Transverse colon (tissue), 4 donors: ENCODE results near the gene VEGFB. TPM values are rescaled to one million over a fixed set of nuclear protein-coding genes. Genes with fewer than 3 reads are reported as not detected.

Experiments
- DNase-seq: peaks from one replicate; pipeline ENCODE4 v3.0.0-alpha.2; 2019
- H3K27ac ChIP-seq, 4 donors: fragments of 200-600 bp; sonication (generic); 2 replicates each; pipeline ENCODE4 v1.5.1; 2016 to 2018; ENCODE audit warnings: inconsistent platforms in 4 of 4
- H3K27me3 ChIP-seq: fragments of 200-600 bp; sonication (generic); 2 replicates; pipeline ENCODE4 v1.5.1; 2017; ENCODE audit warnings: inconsistent platforms
- H3K36me3 ChIP-seq, 4 donors: fragments of 200-600 bp; sonication (generic); 2 replicates each; pipeline ENCODE4 v1.5.1; 2017 to 2019; ENCODE audit warnings: inconsistent platforms in 4 of 4
- H3K4me1 ChIP-seq, 4 donors: fragments of 200-600 bp; sonication (generic); 2 replicates each; pipeline ENCODE4 v1.5.1; 2017 to 2020; ENCODE audit warnings: inconsistent platforms in 4 of 4
- H3K4me3 ChIP-seq, 4 donors: fragments of 200-600 bp; sonication (generic); 1 replicate in 1 of 4; 2 replicates in 3 of 4; pipeline versions ENCODE4 v1.5.1 to v1.6.1; 2017 to 2019; ENCODE audit warnings: inconsistent platforms in 4 of 4
- H3K9me3 ChIP-seq, 2 donors: fragments of 200-600 bp; sonication (generic); 2 replicates each; pipeline ENCODE4 v1.5.1; 2017 to 2019; ENCODE audit warnings: inconsistent platforms in 2 of 2
- EP300 ChIP-seq: sonication (generic); formaldehyde crosslinking; IDR thresholded peaks from one replicate; pipeline ENCODE4 v1.6.1; 2017; ENCODE audit warnings: antibody characterized with exemption, low read depth
- POLR2A ChIP-seq: fragments of 450-650 bp; IDR thresholded peaks from one replicate; pipeline ENCODE4 v1.6.1; 2016; ENCODE audit warnings: antibody characterized with exemption, mild to moderate bottlenecking, moderate library complexity
- POLR2AphosphoS5 ChIP-seq, 3 donors: sonication (generic); formaldehyde crosslinking; IDR thresholded peaks; one replicate each; pipeline ENCODE4 v1.6.1; 2016; ENCODE audit warnings: antibody characterized with exemption in 3 of 3
- WGBS, 2 donors: methylation state at CpG; one replicate each; pipeline ENCODE4 v1.1.5; 2018; ENCODE audit warnings: low coverage in 1 of 2; 5-methylcytosine and 5-hydroxymethylcytosine counted together
- in situ Hi-C, 4 donors: fragments of 200-750 bp; cut with MboI; loops; one replicate each; pipeline versions ENCODE4 v1.15.0 to v1.15.1; 2017; ENCODE audit warnings: low sequenced_read_pairs in 3 of 4, low pct_ligation_motif_present in 1 of 4, low pct_unique_long_range_greater_than_20kb in 1 of 4
- intact Hi-C: fragments of 100-400 bp; cut with DNase I; formaldehyde crosslinking; loops from one replicate; pipeline ENCODE4 v1.15.1; 2023; ENCODE audit warnings: low total_unique reads
- total RNA-seq, 4 donors: library from RNA; depleted of rRNA; stranded (reverse); fragments of >200 nt; gene quantifications; one replicate each; pipeline ENCODE4 v1.1.0, GENCODE V29; 2016
- TF ChIP-seq, protein P1 (sequence below), 5 experiments: fragments of 200-600 bp in 3 of 5; fragments of 450-650 bp in 2 of 5; sonication (generic) in 3 of 5; IDR thresholded peaks; 1 replicate in 2 of 5; 2 replicates in 3 of 5; pipeline ENCODE4 v1.5.1; 2016 to 2017; ENCODE audit warnings: antibody characterized with exemption in 5 of 5, inconsistent platforms in 3 of 5, mild to moderate bottlenecking in 2 of 5, moderate library complexity in 1 of 5

VEGFB gene
- total RNA-seq, 4 donors from 2014 or later: 34.0 to 84.9 (median 36.8) TPM

DNA sequence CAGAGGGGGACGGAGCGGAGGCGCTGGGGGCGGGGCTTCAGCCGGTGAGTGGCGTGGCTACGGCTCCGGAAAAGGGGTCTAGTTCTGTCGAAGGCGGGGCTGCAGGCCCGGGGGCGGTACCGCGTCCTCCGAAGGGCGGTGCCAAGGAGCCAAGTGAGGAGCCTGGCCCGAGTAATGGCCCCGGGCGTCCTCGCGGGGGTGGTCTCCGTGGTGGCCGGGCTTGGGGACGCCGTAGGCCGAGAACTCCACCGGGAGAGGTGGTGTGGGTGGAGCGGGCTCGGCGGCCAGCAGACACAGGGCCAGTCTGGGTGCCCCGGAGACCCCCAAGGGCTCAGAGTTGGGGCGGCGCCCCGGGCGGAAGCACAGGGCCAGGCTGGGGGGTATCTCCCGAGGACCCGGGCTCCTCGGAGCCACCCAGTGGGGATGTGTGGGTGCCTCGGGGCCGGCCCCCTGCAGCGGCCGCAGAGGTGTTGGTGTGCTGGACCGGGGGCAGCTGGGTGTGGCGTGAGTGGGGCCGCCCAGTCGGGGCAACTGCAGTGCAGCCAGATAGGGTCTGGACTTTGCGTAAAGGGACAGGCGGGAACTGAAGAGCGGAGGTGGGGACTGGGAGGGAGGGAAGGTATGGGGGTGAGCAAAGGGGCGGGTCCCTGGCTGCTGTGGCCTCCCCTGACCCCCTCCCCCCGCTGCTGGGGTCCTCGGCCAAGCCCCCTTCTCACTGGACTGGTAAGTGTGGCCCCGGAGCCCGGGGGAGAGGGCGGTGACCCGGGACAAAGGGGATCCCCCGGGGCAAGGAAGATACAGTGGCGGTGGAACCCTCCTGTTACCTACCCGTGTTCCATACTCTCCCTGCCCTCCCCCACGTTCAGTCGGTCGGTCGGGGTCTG is 7.3 kb downstream of the VEGFB start:
- Histone ChIP-seq H3K4me1 (peaks cover 33 to 72% (median 59%) of the 10 kb centered on the region in 4 donors), H3K27ac (peak overlapping the region; percentile 96 to 100 (median 98)), H3K9me3 (no peaks in the 10 kb centered on the region), H3K27me3 (no peaks in the 10 kb centered on the region), H3K36me3 (no peaks in the 10 kb centered on the region), H3K4me3 (peak overlapping the region; percentile 65 to 96 (median 82))
- intact Hi-C loops: no loop called here
- peak; percentile 93 to 96 (median 94) for TF ChIP-seq POLR2AphosphoS5 (IDR thresholded peaks at IDR 0.05)
- TF ChIP-seq POLR2A: peak; percentile 89
- TF ChIP-seq, protein P1, sequence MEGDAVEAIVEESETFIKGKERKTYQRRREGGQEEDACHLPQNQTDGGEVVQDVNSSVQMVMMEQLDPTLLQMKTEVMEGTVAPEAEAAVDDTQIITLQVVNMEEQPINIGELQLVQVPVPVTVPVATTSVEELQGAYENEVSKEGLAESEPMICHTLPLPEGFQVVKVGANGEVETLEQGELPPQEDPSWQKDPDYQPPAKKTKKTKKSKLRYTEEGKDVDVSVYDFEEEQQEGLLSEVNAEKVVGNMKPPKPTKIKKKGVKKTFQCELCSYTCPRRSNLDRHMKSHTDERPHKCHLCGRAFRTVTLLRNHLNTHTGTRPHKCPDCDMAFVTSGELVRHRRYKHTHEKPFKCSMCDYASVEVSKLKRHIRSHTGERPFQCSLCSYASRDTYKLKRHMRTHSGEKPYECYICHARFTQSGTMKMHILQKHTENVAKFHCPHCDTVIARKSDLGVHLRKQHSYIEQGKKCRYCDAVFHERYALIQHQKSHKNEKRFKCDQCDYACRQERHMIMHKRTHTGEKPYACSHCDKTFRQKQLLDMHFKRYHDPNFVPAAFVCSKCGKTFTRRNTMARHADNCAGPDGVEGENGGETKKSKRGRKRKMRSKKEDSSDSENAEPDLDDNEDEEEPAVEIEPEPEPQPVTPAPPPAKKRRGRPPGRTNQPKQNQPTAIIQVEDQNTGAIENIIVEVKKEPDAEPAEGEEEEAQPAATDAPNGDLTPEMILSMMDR (IDR thresholded peaks at IDR 0.05): peak in 2 of 5 experiments; percentile 3 to 24
- TF ChIP-seq EP300: no peak
- in situ Hi-C loops: no loop called here
- peak; percentile 72 for DNase-seq
- 0% methylated on average over 61 of the region's 63 CpGs; no CpG with 5 or more reads in 1 of the 2 donors for WGBS, 2 donors

DNA sequence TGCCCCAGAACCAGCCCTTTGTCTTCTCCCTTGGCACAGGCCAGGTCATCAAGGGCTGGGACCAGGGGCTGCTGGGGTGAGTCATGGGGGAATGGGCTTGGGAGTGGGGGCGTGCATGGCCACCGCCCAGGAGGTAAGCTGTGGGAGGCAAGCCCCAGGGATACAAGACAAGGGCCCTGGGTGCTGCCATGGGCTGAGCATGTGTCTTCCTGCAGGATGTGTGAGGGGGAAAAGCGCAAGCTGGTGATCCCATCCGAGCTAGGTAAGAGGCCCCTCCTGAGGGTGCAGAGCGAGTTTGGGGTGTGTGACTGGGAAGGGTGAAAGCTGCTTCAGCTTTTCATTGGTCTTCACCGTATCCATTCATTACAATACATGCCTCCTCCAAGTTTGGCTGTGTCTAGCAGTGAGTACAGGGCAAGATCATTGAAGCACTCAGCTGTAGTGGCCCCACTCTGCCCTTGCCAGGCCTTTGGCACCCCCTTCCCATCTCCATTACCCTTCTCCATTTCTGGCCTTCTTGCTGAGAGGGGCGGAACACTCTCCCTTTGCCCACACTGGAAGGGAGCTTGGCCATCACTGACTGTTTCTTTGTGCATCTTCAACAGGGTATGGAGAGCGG is 9.0 kb downstream of the VEGFB start:
- in situ Hi-C loops: no loop called here

DNA sequence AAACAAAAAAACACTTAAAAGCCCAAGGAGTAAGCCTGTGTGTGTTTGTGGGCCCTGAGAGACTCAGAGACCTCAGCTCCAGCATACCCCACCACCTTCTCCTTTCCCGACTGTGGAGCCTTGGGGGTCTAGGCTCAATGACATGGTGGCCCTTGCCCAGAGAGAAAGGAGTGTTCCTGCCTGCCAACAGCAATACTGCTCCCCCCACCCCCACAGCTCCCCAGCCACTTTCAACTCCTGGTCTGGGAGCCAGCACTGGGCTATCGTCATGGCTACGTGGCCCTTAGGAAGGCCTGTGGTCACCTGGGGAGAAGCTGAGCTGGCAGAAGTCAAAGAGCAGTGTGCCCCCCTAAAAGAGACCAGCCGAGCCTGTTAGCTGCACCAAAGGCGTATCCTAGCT is 9.7 kb downstream of the VEGFB start:
- TF ChIP-seq POLR2AphosphoS5 (IDR thresholded peaks at IDR 0.05) (no peak), EP300 (no peak), POLR2A (no peak)
- TF ChIP-seq, protein P1 (IDR thresholded peaks at IDR 0.05): no peak
- no peaks in the 10 kb centered on the region for H3K27me3 ChIP-seq
- no peak overlapping the region for H3K4me3 ChIP-seq
- WGBS, 2 donors: 46% methylated on average over 5 of the region's 5 CpGs; no CpG with 5 or more reads in 1 of the 2 donors
- intact Hi-C loops: no loop called here
- H3K27ac ChIP-seq: peak overlapping the region in 3 of 4 donors; percentile 96 to 99 (median 98)
- H3K4me1 ChIP-seq: peaks cover 26 to 55% (median 45%) of the 10 kb centered on the region in 4 donors
- H3K9me3 ChIP-seq: no peaks in the 10 kb centered on the region
- H3K36me3 ChIP-seq: no peaks in the 10 kb centered on the region
- in situ Hi-C loops: no loop called here
- no peak for DNase-seq

More for the DNA sequence above, 9.0 kb downstream of the VEGFB start:
- Histone ChIP-seq H3K4me3 (peak overlapping the region in 1 of 4 donors; percentile 83), H3K9me3 (no peaks in the 10 kb centered on the region), H3K4me1 (peaks cover 27 to 62% (median 50%) of the 10 kb centered on the region in 4 donors), H3K27me3 (no peaks in the 10 kb centered on the region), H3K36me3 (no peaks in the 10 kb centered on the region), H3K27ac (peak overlapping the region; percentile 96 to 100 (median 98))
- 74% methylated on average over 8 of the region's 8 CpGs; no CpG with 5 or more reads in 1 of the 2 donors for WGBS, 2 donors
- TF ChIP-seq POLR2A (no peak), POLR2AphosphoS5 (IDR thresholded peaks at IDR 0.05) (no peak), EP300 (no peak)
- TF ChIP-seq, protein P1 (IDR thresholded peaks at IDR 0.05): no peak
- DNase-seq: no peak
- intact Hi-C loops: no loop called here

DNA sequence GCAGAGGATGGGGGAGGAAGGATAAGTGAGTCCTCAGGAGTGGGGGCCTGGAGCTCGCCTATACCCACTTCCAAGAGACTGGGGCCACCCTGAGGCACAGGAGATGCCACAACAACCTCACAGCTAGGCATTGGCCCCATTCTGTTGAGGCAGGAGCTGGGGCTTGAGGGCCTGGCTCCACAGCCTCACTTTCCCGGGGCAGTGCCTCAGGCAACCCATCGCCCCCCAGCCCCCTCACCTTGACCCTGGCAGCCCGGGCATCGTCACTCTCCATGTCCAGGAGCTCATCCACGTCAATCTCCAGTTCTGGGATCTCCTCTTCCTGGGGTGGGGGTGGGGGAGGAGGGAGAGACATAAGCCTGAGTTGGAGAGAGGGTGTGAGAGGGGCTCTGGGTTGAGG is 10.6 kb downstream of the VEGFB start:
- H3K4me1 ChIP-seq: peaks cover 24 to 46% (median 39%) of the 10 kb centered on the region in 4 donors
- no peaks in the 10 kb centered on the region for H3K9me3 ChIP-seq
- intact Hi-C loops: no loop called here
- H3K36me3 ChIP-seq: no peaks in the 10 kb centered on the region
- DNase-seq: peak; percentile 19
- in situ Hi-C loops: no loop called here
- H3K27ac ChIP-seq: peak overlapping the region; percentile 90 to 99 (median 94)
- WGBS, 2 donors: 39% methylated on average over 6 of the region's 6 CpGs; no CpG with 5 or more reads in 1 of the 2 donors
- TF ChIP-seq EP300: no peak
- TF ChIP-seq POLR2AphosphoS5 (IDR thresholded peaks at IDR 0.05): no peak
- TF ChIP-seq POLR2A: no peak
- TF ChIP-seq, protein P1 (IDR thresholded peaks at IDR 0.05): no peak
- H3K4me3 ChIP-seq: peak overlapping the region in 2 of 4 donors; percentile 66 to 74
- H3K27me3 ChIP-seq: no peaks in the 10 kb centered on the region
